KMS-11 (cell line): ENCODE measurements around the gene IMMP2L.

Experiments used
- H2AFZ ChIP-seq: fragments of 200-600 bp; sonication (generic); 2 replicates; pipeline ENCODE4 v1.6.1; 2016; ENCODE audit warnings: antibody characterized with exemption, mixed run types, low read depth
- H3K27ac ChIP-seq: fragments of 200-600 bp; sonication (generic); 2 replicates; pipeline ENCODE4 v1.6.1; 2016; ENCODE audit warnings: mild to moderate bottlenecking, mixed run types
- H3K27me3 ChIP-seq: fragments of 200-600 bp; sonication (generic); 2 replicates; pipeline ENCODE4 v1.6.1; 2017; ENCODE audit warnings: mild to moderate bottlenecking, low read depth, mixed run types, moderate library complexity; ENCODE audit not compliant: insufficient read depth
- H3K36me3 ChIP-seq: fragments of 200-600 bp; sonication (generic); 2 replicates; pipeline ENCODE4 v1.6.1; 2017; ENCODE audit warnings: mild to moderate bottlenecking, mixed run types; ENCODE audit not compliant: insufficient read depth
- H3K4me1 ChIP-seq: fragments of 200-600 bp; sonication (generic); 2 replicates; pipeline ENCODE4 v1.6.1; 2016; ENCODE audit warnings: mild to moderate bottlenecking, low read depth, mixed run types; ENCODE audit not compliant: poor library complexity, severe bottlenecking
- H3K4me2 ChIP-seq: fragments of 200-600 bp; sonication (generic); 2 replicates; pipeline ENCODE4 v1.7.0; 2016; ENCODE audit warnings: mild to moderate bottlenecking, mixed run types
- H3K4me3 ChIP-seq: fragments of 200-600 bp; sonication (generic); IDR thresholded peaks from 2 replicates; pipeline ENCODE4 v1.6.1; 2017; ENCODE audit warnings: low read depth, low read length, mixed read lengths; ENCODE audit not compliant: insufficient read depth
- H3K79me2 ChIP-seq: fragments of 200-600 bp; sonication (generic); 2 replicates; pipeline ENCODE4 v1.6.1; 2016; ENCODE audit warnings: low read depth, mixed run types; ENCODE audit not compliant: insufficient read depth
- H3K9ac ChIP-seq: fragments of 200-600 bp; sonication (generic); 2 replicates; pipeline ENCODE4 v1.6.1; 2016; ENCODE audit warnings: mild to moderate bottlenecking, mixed run types
- H4K20me1 ChIP-seq: fragments of 200-600 bp; sonication (generic); 2 replicates; pipeline ENCODE4 v1.6.1; 2016; ENCODE audit warnings: mild to moderate bottlenecking, mixed run types; ENCODE audit not compliant: insufficient read depth
- TF ChIP-seq, protein P1 (sequence below): fragments of 200-600 bp; sonication (generic); conservative IDR thresholded peaks from 2 replicates; pipeline ENCODE4 v1.6.1; 2017; ENCODE audit warnings: low read depth, mild to moderate bottlenecking, antibody characterized with exemption, low read length, moderate library complexity, mixed read lengths

The IMMP2L gene

GRCh38 chr7:111059833-111060232 lies 502.5 kb downstream of the IMMP2L start:
- no peak overlapping the region for H3K4me3 ChIP-seq
- TF ChIP-seq, protein P1, sequence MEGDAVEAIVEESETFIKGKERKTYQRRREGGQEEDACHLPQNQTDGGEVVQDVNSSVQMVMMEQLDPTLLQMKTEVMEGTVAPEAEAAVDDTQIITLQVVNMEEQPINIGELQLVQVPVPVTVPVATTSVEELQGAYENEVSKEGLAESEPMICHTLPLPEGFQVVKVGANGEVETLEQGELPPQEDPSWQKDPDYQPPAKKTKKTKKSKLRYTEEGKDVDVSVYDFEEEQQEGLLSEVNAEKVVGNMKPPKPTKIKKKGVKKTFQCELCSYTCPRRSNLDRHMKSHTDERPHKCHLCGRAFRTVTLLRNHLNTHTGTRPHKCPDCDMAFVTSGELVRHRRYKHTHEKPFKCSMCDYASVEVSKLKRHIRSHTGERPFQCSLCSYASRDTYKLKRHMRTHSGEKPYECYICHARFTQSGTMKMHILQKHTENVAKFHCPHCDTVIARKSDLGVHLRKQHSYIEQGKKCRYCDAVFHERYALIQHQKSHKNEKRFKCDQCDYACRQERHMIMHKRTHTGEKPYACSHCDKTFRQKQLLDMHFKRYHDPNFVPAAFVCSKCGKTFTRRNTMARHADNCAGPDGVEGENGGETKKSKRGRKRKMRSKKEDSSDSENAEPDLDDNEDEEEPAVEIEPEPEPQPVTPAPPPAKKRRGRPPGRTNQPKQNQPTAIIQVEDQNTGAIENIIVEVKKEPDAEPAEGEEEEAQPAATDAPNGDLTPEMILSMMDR: no peak

GRCh38 chr7:111057066-111057465 lies 505.2 kb downstream of the IMMP2L start:
- no peak overlapping the region for H2AFZ ChIP-seq
- TF ChIP-seq, protein P1: no peak
- no peak overlapping the region for H3K4me3 ChIP-seq

More at GRCh38 chr7:111059833-111060232, 502.5 kb downstream of the IMMP2L start:
- no peaks in the 10 kb centered on the region for H3K36me3 ChIP-seq
- H2AFZ ChIP-seq: no peak overlapping the region
- no peaks in the 10 kb centered on the region for H3K27me3 ChIP-seq
- H3K27ac ChIP-seq: no peak overlapping the region
- no peak overlapping the region for H3K4me2 ChIP-seq
- H3K4me1 ChIP-seq: no peaks in the 10 kb centered on the region
- H3K79me2 ChIP-seq: no peaks in the 10 kb centered on the region
- H3K9ac ChIP-seq: no peak overlapping the region
- no peaks in the 10 kb centered on the region for H4K20me1 ChIP-seq

DNA sequence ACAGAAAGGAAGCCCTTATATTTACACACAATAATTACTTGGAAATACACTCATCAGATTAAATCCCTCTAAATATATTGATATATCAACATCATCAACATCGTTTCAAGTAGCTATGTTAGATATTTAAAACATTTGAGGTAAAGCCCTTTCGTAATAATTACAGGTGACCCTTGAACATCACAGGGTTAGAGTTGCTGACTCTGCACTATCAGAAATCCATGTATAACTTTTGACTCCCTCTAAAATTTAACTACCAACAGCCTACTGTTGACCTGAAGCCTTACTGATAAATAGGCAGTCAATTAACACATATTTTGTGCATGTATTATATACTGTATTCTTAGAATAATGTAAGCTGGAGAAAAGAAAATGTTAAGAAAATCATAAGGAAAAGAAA lies 505.9 kb downstream of the IMMP2L start:
- Histone ChIP-seq H2AFZ (no peak overlapping the region), H3K4me3 (no peak overlapping the region)
- TF ChIP-seq, protein P1: no peak

More at GRCh38 chr7:111057066-111057465, 505.2 kb downstream of the IMMP2L start:
- no peak overlapping the region for H3K4me2 ChIP-seq
- no peak overlapping the region for H3K9ac ChIP-seq
- H3K36me3 ChIP-seq: no peaks in the 10 kb centered on the region
- peaks cover 10% of the 10 kb centered on the region for H3K4me1 ChIP-seq
- H4K20me1 ChIP-seq: no peaks in the 10 kb centered on the region
- H3K27ac ChIP-seq: no peak overlapping the region
- no peaks in the 10 kb centered on the region for H3K79me2 ChIP-seq
- no peaks in the 10 kb centered on the region for H3K27me3 ChIP-seq

DNA sequence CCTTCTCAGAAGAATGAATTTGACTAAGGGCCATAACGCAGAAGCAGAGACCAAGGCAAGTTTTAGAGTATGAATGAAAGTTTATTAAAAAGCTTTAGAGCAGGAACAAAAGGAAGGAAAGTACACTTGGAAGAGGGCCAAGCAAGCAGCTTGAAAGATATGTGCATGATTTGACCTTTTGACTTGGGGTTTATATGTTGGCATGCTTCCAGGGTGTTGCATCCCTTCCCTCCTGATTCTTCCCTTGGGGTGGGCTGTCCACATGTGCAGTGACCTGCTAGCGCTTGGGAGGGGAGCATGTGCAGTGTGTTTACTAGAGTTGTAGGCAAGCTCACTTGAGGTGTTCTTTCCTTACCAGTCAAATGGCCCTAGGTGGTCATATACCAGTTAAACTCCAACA lies 509.3 kb downstream of the IMMP2L start:
- no peaks in the 10 kb centered on the region for H3K36me3 ChIP-seq
- H3K4me2 ChIP-seq: no peak overlapping the region
- H3K9ac ChIP-seq: no peak overlapping the region
- H3K79me2 ChIP-seq: no peaks in the 10 kb centered on the region
- no peak overlapping the region for H3K4me3 ChIP-seq
- H4K20me1 ChIP-seq: no peaks in the 10 kb centered on the region
- H3K27ac ChIP-seq: no peak overlapping the region
- no peak overlapping the region for H2AFZ ChIP-seq
- no peaks in the 10 kb centered on the region for H3K27me3 ChIP-seq
- H3K4me1 ChIP-seq: peaks cover 10% of the 10 kb centered on the region
- TF ChIP-seq, protein P1: no peak

More for the DNA sequence above, 505.9 kb downstream of the IMMP2L start:
- Histone ChIP-seq H3K36me3 (no peaks in the 10 kb centered on the region), H4K20me1 (no peaks in the 10 kb centered on the region), H3K79me2 (no peaks in the 10 kb centered on the region), H3K9ac (no peak overlapping the region), H3K27ac (no peak overlapping the region), H3K4me2 (no peak overlapping the region), H3K27me3 (no peaks in the 10 kb centered on the region), H3K4me1 (peaks cover 10% of the 10 kb centered on the region)
